MCF 10A (cell line): ENCODE measurements around the gene NUP210L. TPM values are rescaled to one million over a fixed set of nuclear protein-coding genes. Genes with fewer than 3 reads are reported as not detected.
A peak's percentile ranks its signal among the peaks of the same experiment; 100 is the strongest.

ENCODE experiments used
- BruUV-seq: library from RNA; stranded (reverse); fragments of 400-500 nt; replicated peaks from 2 replicates; lab custom pipeline; 2021; lab: Mats Ljungman, UMichigan
- CTCF ChIA-PET: fragments of 300-600 bp; sonication (Branson Sonifier 250); formaldehyde crosslinking; extraction: SDS; loops from one replicate; lab custom pipeline; 2021; ENCODE audit warnings: antibody characterized with exemption, inconsistent platforms; lab: Yijun Ruan, JAX
- POLR2A ChIA-PET: fragments of 300-600, 350-650 bp; sonication (Branson Sonifier 250); formaldehyde crosslinking; extraction: SDS; loops from one replicate; lab custom pipeline; 2020; ENCODE audit warnings: antibody characterized with exemption, inconsistent platforms; lab: Yijun Ruan, JAX
- DNase-seq: peaks from one replicate; pipeline ENCODE4 v3.0.0-alpha.2; 2018; ENCODE audit not compliant: unreplicated experiment
- H3K27ac Mint-ChIP-seq: one replicate; pipeline ENCODE4 v1.8.0; 2022; ENCODE audit warnings: mild to moderate bottlenecking, low read depth, mixed read lengths; ENCODE audit not compliant: unreplicated experiment
- H3K27me3 Mint-ChIP-seq: one replicate; pipeline ENCODE4 v1.8.0; 2022; ENCODE audit warnings: mixed read lengths; ENCODE audit not compliant: insufficient read depth, unreplicated experiment
- H3K36me3 Mint-ChIP-seq: one replicate; pipeline ENCODE4 v1.8.0; 2022; ENCODE audit warnings: mild to moderate bottlenecking, moderate library complexity, mixed read lengths; ENCODE audit not compliant: insufficient read depth, unreplicated experiment
- H3K4me1 Mint-ChIP-seq: one replicate; pipeline ENCODE4 v1.8.0; 2022; ENCODE audit warnings: mixed read lengths; ENCODE audit not compliant: insufficient read depth, unreplicated experiment
- H3K4me3 Mint-ChIP-seq: one replicate; pipeline ENCODE4 v1.8.0; 2022; ENCODE audit warnings: mild to moderate bottlenecking, moderate library complexity, mixed read lengths; ENCODE audit not compliant: unreplicated experiment
- H3K9me3 Mint-ChIP-seq: one replicate; pipeline ENCODE4 v1.8.0; 2022; ENCODE audit warnings: mixed read lengths; ENCODE audit not compliant: unreplicated experiment
- intact Hi-C: fragments of 100-400 bp; cut with micrococcal nuclease; formaldehyde crosslinking; loops from 2 replicates; pipeline ENCODE4 v1.14.1; 2022
- total RNA-seq: library from RNA; stranded (reverse); gene quantifications from 2 replicates; pipeline ENCODE4 v1.2.3, GENCODE V29; 2022
- TF ChIP-seq, protein P1 (sequence below): fragments of 200-600 bp; IDR thresholded peaks from one replicate; pipeline ENCODE4 v1.8.0; 2022; ENCODE audit warnings: antibody characterized with exemption, mild to moderate bottlenecking; ENCODE audit not compliant: unreplicated experiment

Gene NUP210L
- total RNA-seq, 1 experiment from 2014 or later = 0.05 TPM

DNA sequence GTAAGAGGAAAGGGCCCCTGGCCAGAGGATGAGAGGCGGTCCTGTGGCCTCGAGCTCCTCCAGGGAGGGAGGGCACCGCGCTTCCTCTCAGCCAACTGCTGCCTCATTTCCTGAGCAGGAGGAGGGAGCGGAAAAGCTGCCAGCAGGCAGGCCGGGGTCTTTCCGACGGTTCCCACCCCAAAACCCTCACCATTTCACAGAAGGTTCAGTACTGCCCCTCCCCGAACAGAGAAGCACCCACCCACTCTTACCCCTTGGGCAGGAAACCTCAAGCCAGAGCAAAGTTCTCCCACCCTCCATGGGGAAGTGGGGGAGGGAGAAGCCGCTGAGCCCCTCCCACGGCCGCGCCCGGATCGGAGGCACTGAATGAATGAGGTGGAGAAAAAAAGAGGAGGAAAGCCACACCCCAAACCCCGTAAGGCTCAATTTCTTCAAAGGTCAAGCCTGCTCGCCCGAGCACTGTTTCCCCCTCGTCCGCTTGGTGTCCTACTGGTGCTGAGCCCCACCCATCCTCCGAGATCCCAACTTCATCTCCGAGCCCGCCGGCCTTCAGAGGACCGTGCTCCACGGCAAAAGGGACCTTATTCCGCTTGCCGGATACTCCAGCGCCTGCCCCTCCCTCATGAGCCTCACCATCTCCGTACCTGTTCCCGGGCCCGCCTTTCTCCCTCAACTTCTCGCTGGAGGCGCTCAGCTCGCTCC lies 27.6 kb upstream of the NUP210L start:
- no TSS peak for BruUV-seq
- H3K4me3 Mint-ChIP-seq = peak overlapping the region; percentile 92
- intact Hi-C loops = loop anchor here (1.0 to 10.0 kb wide), 3 partner anchors 192 to 388 kb away; partner anchors contain the start of gene RPS27
- H3K27me3 Mint-ChIP-seq = no peaks in the 10 kb centered on the region
- peaks cover 35% of the 10 kb centered on the region for H3K4me1 Mint-ChIP-seq
- TF ChIP-seq, protein P1, sequence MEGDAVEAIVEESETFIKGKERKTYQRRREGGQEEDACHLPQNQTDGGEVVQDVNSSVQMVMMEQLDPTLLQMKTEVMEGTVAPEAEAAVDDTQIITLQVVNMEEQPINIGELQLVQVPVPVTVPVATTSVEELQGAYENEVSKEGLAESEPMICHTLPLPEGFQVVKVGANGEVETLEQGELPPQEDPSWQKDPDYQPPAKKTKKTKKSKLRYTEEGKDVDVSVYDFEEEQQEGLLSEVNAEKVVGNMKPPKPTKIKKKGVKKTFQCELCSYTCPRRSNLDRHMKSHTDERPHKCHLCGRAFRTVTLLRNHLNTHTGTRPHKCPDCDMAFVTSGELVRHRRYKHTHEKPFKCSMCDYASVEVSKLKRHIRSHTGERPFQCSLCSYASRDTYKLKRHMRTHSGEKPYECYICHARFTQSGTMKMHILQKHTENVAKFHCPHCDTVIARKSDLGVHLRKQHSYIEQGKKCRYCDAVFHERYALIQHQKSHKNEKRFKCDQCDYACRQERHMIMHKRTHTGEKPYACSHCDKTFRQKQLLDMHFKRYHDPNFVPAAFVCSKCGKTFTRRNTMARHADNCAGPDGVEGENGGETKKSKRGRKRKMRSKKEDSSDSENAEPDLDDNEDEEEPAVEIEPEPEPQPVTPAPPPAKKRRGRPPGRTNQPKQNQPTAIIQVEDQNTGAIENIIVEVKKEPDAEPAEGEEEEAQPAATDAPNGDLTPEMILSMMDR = peak; percentile 3
- peak overlapping the region; percentile 96 for H3K27ac Mint-ChIP-seq
- POLR2A ChIA-PET = interaction anchor here (0.6 to 8.6 kb wide), 34 partner anchors 8 to 572 kb away, joined by 3 to 140 read pairs (median 4); partner anchors contain the start of genes CREB3L4, CRTC2, HAX1 and JTB
- peaks cover 29% of the 10 kb centered on the region for H3K36me3 Mint-ChIP-seq
- peak; percentile 86 for DNase-seq
- no peaks in the 10 kb centered on the region for H3K9me3 Mint-ChIP-seq
- CTCF ChIA-PET = interaction anchor here (0.6 to 2.1 kb wide), 9 partner anchors 11 to 1287 kb away, joined by 3 to 9 read pairs (median 4); partner anchors contain the start of gene HAX1

- intact Hi-C loops = loop anchor here (1.0 to 10.0 kb wide), 3 partner anchors 192 to 387 kb away; partner anchors contain the start of gene RPS27
- POLR2A ChIA-PET = interaction anchor here (0.6 to 8.6 kb wide), 28 partner anchors 9 to 571 kb away, joined by 3 to 140 read pairs (median 4); partner anchors contain the start of genes CREB3L4, CRTC2, JTB and RPS27
- Mint-ChIP-seq H3K36me3 (peaks cover 29% of the 10 kb centered on the region), H3K4me3 (peak overlapping the region; percentile 92), H3K4me1 (peaks cover 40% of the 10 kb centered on the region), H3K27me3 (no peaks in the 10 kb centered on the region), H3K9me3 (no peaks in the 10 kb centered on the region), H3K27ac (peak overlapping the region; percentile 96)
- TF ChIP-seq, protein P1 = no peak
- DNase-seq = no peak
- BruUV-seq = TSS peak; percentile 32
- CTCF ChIA-PET = interaction anchor here (0.6 to 2.1 kb wide), 8 partner anchors 12 to 311 kb away, joined by 3 to 9 read pairs (median 3); partner anchors contain the start of gene HAX1
Observed at GRCh38 chr1:154181944-154182343, 27.1 kb upstream of the NUP210L start.

- peak overlapping the region; percentile 96 for H3K27ac Mint-ChIP-seq
- intact Hi-C loops = loop anchor here (10.0 kb wide), 2 partner anchors 365 to 385 kb away; no protein-coding TSS in a partner anchor
- POLR2A ChIA-PET = interaction anchor here (0.6 to 8.6 kb wide), 8 partner anchors 12 to 229 kb away, joined by 3 to 140 read pairs (median 16); partner anchors contain the start of genes RPS27, TPM3 and UBAP2L
- CTCF ChIA-PET = interaction anchor here (0.6 to 2.1 kb wide), 7 partner anchors 9 to 185 kb away, joined by 3 to 9 read pairs (median 5); partner anchors contain the start of genes HAX1 and TPM3
- H3K9me3 Mint-ChIP-seq = no peaks in the 10 kb centered on the region
- peaks cover 41% of the 10 kb centered on the region for H3K36me3 Mint-ChIP-seq
- no TSS peak for BruUV-seq
- peaks cover 54% of the 10 kb centered on the region for H3K4me1 Mint-ChIP-seq
- TF ChIP-seq, protein P1 = no peak
- no peak for DNase-seq
- no peaks in the 10 kb centered on the region for H3K27me3 Mint-ChIP-seq
- H3K4me3 Mint-ChIP-seq = no peak overlapping the region
Observed at GRCh38 chr1:154179946-154180687, 25.2 kb upstream of the NUP210L start.
